Measurements from ENCODE around the gene PNMT.
"Not testable (repeated sequence)": the region's sequence is repeated elsewhere in the genome, so short reads cannot be mapped to it uniquely, and the experiment has no call there.

Gene PNMT

GRCh38 chr17:39700148-39700987 lies 32.1 kb downstream of the PNMT start:
- Mint-ChIP-seq H3K9me3 (no peaks in the 10 kb centered on the region), H3K4me3 (no peak overlapping the region), H3K4me1 (peaks cover 37% of the 10 kb centered on the region), H3K27me3 (peaks cover 43% of the 10 kb centered on the region), H3K36me3 (peaks cover 13% of the 10 kb centered on the region), H3K27ac (no peak overlapping the region)
- peak; percentile 40 for ATAC-seq

GRCh38 chr17:39701012-39701783 lies 32.9 kb downstream of the PNMT start:
- H3K36me3 Mint-ChIP-seq, result peaks cover 13% of the 10 kb centered on the region
- no peak overlapping the region for H3K4me3 Mint-ChIP-seq
- no peaks in the 10 kb centered on the region for H3K9me3 Mint-ChIP-seq
- peaks cover 37% of the 10 kb centered on the region for H3K4me1 Mint-ChIP-seq
- H3K27ac Mint-ChIP-seq, result no peak overlapping the region
- peaks cover 43% of the 10 kb centered on the region for H3K27me3 Mint-ChIP-seq
- no peak for ATAC-seq

GRCh38 chr17:39701784-39702422 lies 33.6 kb downstream of the PNMT start:
- Mint-ChIP-seq H3K27ac (no peak overlapping the region), H3K4me3 (no peak overlapping the region), H3K9me3 (no peaks in the 10 kb centered on the region), H3K27me3 (peaks cover 43% of the 10 kb centered on the region), H3K36me3 (peaks cover 13% of the 10 kb centered on the region), H3K4me1 (peaks cover 41% of the 10 kb centered on the region)
- ATAC-seq, result no peak

- Mint-ChIP-seq H3K27ac (no peak overlapping the region), H3K9me3 (no peaks in the 10 kb centered on the region), H3K36me3 (peaks cover 5% of the 10 kb centered on the region), H3K4me1 (peaks cover 47% of the 10 kb centered on the region), H3K4me3 (no peak overlapping the region), H3K27me3 (peaks cover 35% of the 10 kb centered on the region)
- ATAC-seq, result peak; percentile 60
These were observed 34.9 kb downstream of the PNMT start for GRCh38 chr17:39702901-39703893.

GRCh38 chr17:39703913-39704312 lies 35.7 kb downstream of the PNMT start:
- no peak for ATAC-seq
- no peak overlapping the region for H3K4me3 Mint-ChIP-seq
- H3K4me1 Mint-ChIP-seq, result peaks cover 49% of the 10 kb centered on the region
- H3K9me3 Mint-ChIP-seq, result no peaks in the 10 kb centered on the region
- no peak overlapping the region for H3K27ac Mint-ChIP-seq
- peaks cover 30% of the 10 kb centered on the region for H3K27me3 Mint-ChIP-seq
- peaks cover 3% of the 10 kb centered on the region for H3K36me3 Mint-ChIP-seq

GRCh38 chr17:39704821-39705551 lies 36.7 kb downstream of the PNMT start:
- Mint-ChIP-seq H3K9me3 (no peaks in the 10 kb centered on the region), H3K27me3 (peaks cover 19% of the 10 kb centered on the region), H3K27ac (no peak overlapping the region), H3K4me3 (no peak overlapping the region), H3K36me3 (no peaks in the 10 kb centered on the region), H3K4me1 (peaks cover 51% of the 10 kb centered on the region)
- no peak for ATAC-seq

- H3K4me1 Mint-ChIP-seq, result peaks cover 43% of the 10 kb centered on the region
- no peak overlapping the region for H3K27ac Mint-ChIP-seq
- H3K9me3 Mint-ChIP-seq, result no peaks in the 10 kb centered on the region
- H3K4me3 Mint-ChIP-seq, result no peak overlapping the region
- peaks cover 11% of the 10 kb centered on the region for H3K27me3 Mint-ChIP-seq
- no peak for ATAC-seq
- H3K36me3 Mint-ChIP-seq, result no peaks in the 10 kb centered on the region
These were observed 37.6 kb downstream of the PNMT start for GRCh38 chr17:39705786-39706348.

- Mint-ChIP-seq H3K27ac (no peak overlapping the region), H3K27me3 (peaks cover 5% of the 10 kb centered on the region), H3K9me3 (no peaks in the 10 kb centered on the region), H3K4me1 (peaks cover 38% of the 10 kb centered on the region), H3K4me3 (no peak overlapping the region), H3K36me3 (no peaks in the 10 kb centered on the region)
- no peak for ATAC-seq
These were observed 38.1 kb downstream of the PNMT start for GRCh38 chr17:39706383-39706782.

- Mint-ChIP-seq H3K36me3 (no peaks in the 10 kb centered on the region), H3K4me1 (peaks cover 37% of the 10 kb centered on the region), H3K27me3 (no peaks in the 10 kb centered on the region), H3K9me3 (no peaks in the 10 kb centered on the region), H3K27ac (peak overlapping the region; percentile 20), H3K4me3 (no peak overlapping the region)
- no peak for ATAC-seq
These were observed 38.7 kb downstream of the PNMT start for GRCh38 chr17:39706921-39707337.

- no peaks in the 10 kb centered on the region for H3K36me3 Mint-ChIP-seq
- H3K4me1 Mint-ChIP-seq, result peaks cover 25% of the 10 kb centered on the region
- no peaks in the 10 kb centered on the region for H3K27me3 Mint-ChIP-seq
- no peak for ATAC-seq
- H3K4me3 Mint-ChIP-seq, result no peak overlapping the region
- no peaks in the 10 kb centered on the region for H3K9me3 Mint-ChIP-seq
- peak overlapping the region; percentile 6 for H3K27ac Mint-ChIP-seq
These were observed 41.2 kb downstream of the PNMT start for GRCh38 chr17:39709319-39709997.

GRCh38 chr17:39709998-39710964 lies 42.0 kb downstream of the PNMT start:
- Mint-ChIP-seq H3K27me3 (no peaks in the 10 kb centered on the region), H3K4me3 (no peak overlapping the region), H3K9me3 (no peaks in the 10 kb centered on the region), H3K27ac (peak overlapping the region; percentile 6), H3K4me1 (peaks cover 21% of the 10 kb centered on the region), H3K36me3 (no peaks in the 10 kb centered on the region)
- no peak for ATAC-seq

GRCh38 chr17:39711071-39711470 lies 42.8 kb downstream of the PNMT start:
- not testable (repeated sequence) for H3K4me3 Mint-ChIP-seq, H3K27ac Mint-ChIP-seq, ATAC-seq, H3K9me3 Mint-ChIP-seq, H3K36me3 Mint-ChIP-seq, H3K27me3 Mint-ChIP-seq
- H3K4me1 Mint-ChIP-seq, result peaks cover 21% of the 10 kb centered on the region

Measured in stimulated activated memory B cell treated with anti-CD40 and anti-IgM and Interleukin-4, amounts not matched to agents 10 μg/mL and 1 μg/mL and 100 μg/mL, for 72 hours (primary cell).